Activated T-cell treated with anti-CD3 and anti-CD28 coated beads, Interleukin-2, amount 50 U/mL, for 4 hours (primary cell): ENCODE data around the gene ZNF831. TPM values are rescaled to one million over a fixed set of nuclear protein-coding genes. Genes with fewer than 3 reads are reported as not detected.

ENCODE experiments used
- ATAC-seq, 2 donors: fragments of 200-7000 bp; cut with Tn5 transposase; one replicate each; pipeline ENCODE4 v1.10.0; 2021
- DNase-seq: peaks from one replicate; pipeline ENCODE4 v3.0.0-alpha.2; 2020
- H3K27me3 Mint-ChIP-seq: one replicate; pipeline ENCODE4 v1.8.0; 2021; ENCODE audit warnings: low read depth, mixed read lengths
- H3K36me3 Mint-ChIP-seq: one replicate; pipeline ENCODE4 v1.8.0; 2022; ENCODE audit warnings: mixed read lengths; ENCODE audit not compliant: insufficient read depth
- H3K4me1 Mint-ChIP-seq: one replicate; pipeline ENCODE4 v1.8.0; 2021; ENCODE audit warnings: low read depth, mixed read lengths
- H3K4me3 Mint-ChIP-seq: one replicate; pipeline ENCODE4 v1.8.0; 2021; ENCODE audit warnings: mild to moderate bottlenecking, moderate library complexity, mixed read lengths
- H3K9me3 Mint-ChIP-seq: one replicate; pipeline ENCODE4 v1.8.0; 2021; ENCODE audit warnings: mixed read lengths
- total RNA-seq, 3 donors: library from RNA; stranded (reverse); gene quantifications; one replicate each; pipeline ENCODE4 v1.2.1, GENCODE V29; 2021

Gene ZNF831
- total RNA-seq, 3 donors from 2014 or later = 1.8 to 2.5 (median 2.2) TPM

DNA sequence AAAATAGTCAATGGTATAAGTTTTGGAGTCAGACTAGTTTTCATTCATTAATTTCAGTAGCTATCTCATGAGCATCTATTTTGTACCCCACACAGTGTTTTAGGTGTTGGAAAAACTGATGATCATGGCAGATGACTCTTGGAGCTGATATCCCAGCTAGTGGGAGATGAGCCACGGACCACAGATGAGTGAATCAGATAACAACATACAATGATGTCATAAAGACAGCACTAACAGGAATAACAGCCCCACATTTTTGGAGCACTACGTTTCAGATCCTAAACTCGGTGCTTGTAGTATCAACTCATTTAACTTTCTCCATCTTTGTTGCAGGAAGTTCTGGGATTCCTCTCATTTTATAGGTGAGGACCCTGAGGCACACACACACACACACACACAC, 69.0 kb downstream of the ZNF831 start:
- H3K27me3 Mint-ChIP-seq = no peaks in the 10 kb centered on the region
- H3K4me1 Mint-ChIP-seq = peaks cover 16% of the 10 kb centered on the region
- H3K36me3 Mint-ChIP-seq = peaks cover 37% of the 10 kb centered on the region
- H3K4me3 Mint-ChIP-seq = no peak overlapping the region
- DNase-seq (no peak), ATAC-seq (no peak)
- H3K9me3 Mint-ChIP-seq = peaks cover 3% of the 10 kb centered on the region

- no peaks in the 10 kb centered on the region for H3K27me3 Mint-ChIP-seq
- no peaks in the 10 kb centered on the region for H3K9me3 Mint-ChIP-seq
- H3K36me3 Mint-ChIP-seq = peaks cover 36% of the 10 kb centered on the region
- ATAC-seq (peak in 1 of 2 donors; percentile 32), DNase-seq (no peak)
- H3K4me3 Mint-ChIP-seq = no peak overlapping the region
- H3K4me1 Mint-ChIP-seq = peaks cover 16% of the 10 kb centered on the region
These were observed 71.6 kb downstream of the ZNF831 start for GRCh38 chr20:59235226-59235625.

DNA sequence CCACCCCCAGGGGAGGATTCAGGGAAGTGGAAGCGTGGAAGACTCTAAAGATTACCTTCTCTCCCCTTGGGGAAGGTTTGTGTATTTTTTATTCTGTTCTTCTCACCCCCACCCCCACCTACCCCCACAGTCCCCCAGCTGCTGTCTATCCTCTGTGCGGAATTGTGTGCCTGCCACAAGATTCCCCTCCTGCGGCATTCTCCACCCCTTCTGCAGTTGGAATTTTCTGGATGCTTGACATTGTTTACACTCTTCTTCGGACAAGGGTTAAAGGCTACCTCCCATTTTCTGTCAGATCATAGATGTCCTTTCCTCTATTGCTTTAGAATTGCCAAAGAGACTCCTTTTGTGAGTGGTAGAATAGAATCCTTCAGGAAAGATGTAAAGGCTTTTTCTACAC, 76.4 kb downstream of the ZNF831 start:
- H3K36me3 Mint-ChIP-seq = peaks cover 34% of the 10 kb centered on the region
- DNase-seq (no peak), ATAC-seq (no peak)
- H3K4me1 Mint-ChIP-seq = peaks cover 12% of the 10 kb centered on the region
- H3K4me3 Mint-ChIP-seq = no peak overlapping the region
- no peaks in the 10 kb centered on the region for H3K9me3 Mint-ChIP-seq
- H3K27me3 Mint-ChIP-seq = no peaks in the 10 kb centered on the region

- DNase-seq (no peak), ATAC-seq (peak; percentile 69 to 95)
- Mint-ChIP-seq H3K4me1 (peaks cover 10% of the 10 kb centered on the region), H3K36me3 (peaks cover 44% of the 10 kb centered on the region), H3K9me3 (no peaks in the 10 kb centered on the region), H3K4me3 (no peak overlapping the region), H3K27me3 (no peaks in the 10 kb centered on the region)
These were observed 79.3 kb downstream of the ZNF831 start for GRCh38 chr20:59242714-59243626.

DNA sequence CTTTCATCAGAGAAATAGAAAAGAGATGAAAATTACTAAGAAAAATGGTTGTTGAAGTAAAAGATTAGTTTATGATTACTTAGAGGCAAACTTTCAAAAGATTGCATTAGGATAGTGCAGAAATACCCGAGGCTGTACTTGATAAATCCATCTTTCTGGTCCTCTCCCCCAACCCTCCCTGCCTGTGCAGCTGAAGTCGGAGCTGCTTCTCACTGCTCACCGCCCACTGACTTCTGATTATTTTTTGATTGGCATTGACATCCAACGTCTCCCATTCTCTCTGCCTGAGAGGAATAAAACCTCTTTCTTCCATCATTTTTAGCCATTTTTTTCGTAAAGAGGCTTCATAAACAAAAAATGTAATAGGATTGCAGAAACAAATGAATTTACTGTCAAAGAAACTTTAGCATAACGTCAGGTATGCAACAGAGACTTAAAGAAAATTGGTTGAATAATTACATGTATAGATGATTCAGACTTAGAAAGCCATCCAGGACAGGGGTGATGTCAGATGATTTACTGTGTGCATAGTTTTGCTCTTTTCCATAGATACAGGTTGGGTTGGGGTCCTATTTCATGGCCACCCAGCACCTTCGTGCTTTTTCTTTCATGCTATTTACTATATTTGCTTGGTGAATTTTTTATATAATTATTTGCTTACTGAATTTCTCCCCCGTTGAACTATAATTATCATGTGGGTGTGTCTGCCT, 83.2 kb downstream of the ZNF831 start:
- H3K4me1 Mint-ChIP-seq = peaks cover 18% of the 10 kb centered on the region
- DNase-seq (no peak), ATAC-seq (no peak)
- peaks cover 47% of the 10 kb centered on the region for H3K36me3 Mint-ChIP-seq
- H3K4me3 Mint-ChIP-seq = no peak overlapping the region
- H3K9me3 Mint-ChIP-seq = peaks cover 9% of the 10 kb centered on the region
- H3K27me3 Mint-ChIP-seq = no peaks in the 10 kb centered on the region

GRCh38 chr20:59247731-59248684, 84.4 kb downstream of the ZNF831 start:
- Mint-ChIP-seq H3K4me3 (no peak overlapping the region), H3K27me3 (no peaks in the 10 kb centered on the region), H3K9me3 (peaks cover 13% of the 10 kb centered on the region), H3K36me3 (peaks cover 50% of the 10 kb centered on the region), H3K4me1 (peaks cover 25% of the 10 kb centered on the region)
- no peak for DNase-seq
- ATAC-seq = no peak

GRCh38 chr20:59250293-59250692, 86.7 kb downstream of the ZNF831 start:
- Mint-ChIP-seq H3K36me3 (peaks cover 47% of the 10 kb centered on the region), H3K9me3 (peaks cover 13% of the 10 kb centered on the region), H3K4me1 (peaks cover 46% of the 10 kb centered on the region), H3K4me3 (no peak overlapping the region), H3K27me3 (no peaks in the 10 kb centered on the region)
- DNase-seq = no peak
- no peak for ATAC-seq

- Mint-ChIP-seq H3K4me1 (peaks cover 57% of the 10 kb centered on the region), H3K27me3 (no peaks in the 10 kb centered on the region), H3K36me3 (peaks cover 32% of the 10 kb centered on the region), H3K4me3 (peak overlapping the region; percentile 31), H3K9me3 (peaks cover 13% of the 10 kb centered on the region)
- peak; percentile 47 to 59 for ATAC-seq
- no peak for DNase-seq
These were observed 89.7 kb downstream of the ZNF831 start for GRCh38 chr20:59253325-59253724.

- peaks cover 13% of the 10 kb centered on the region for H3K9me3 Mint-ChIP-seq
- peak overlapping the region; percentile 2 for H3K4me3 Mint-ChIP-seq
- no peaks in the 10 kb centered on the region for H3K27me3 Mint-ChIP-seq
- H3K36me3 Mint-ChIP-seq = peaks cover 31% of the 10 kb centered on the region
- peaks cover 62% of the 10 kb centered on the region for H3K4me1 Mint-ChIP-seq
- DNase-seq = no peak
- peak; percentile 65 to 69 for ATAC-seq
These were observed 90.2 kb downstream of the ZNF831 start for GRCh38 chr20:59253779-59254319.

DNA sequence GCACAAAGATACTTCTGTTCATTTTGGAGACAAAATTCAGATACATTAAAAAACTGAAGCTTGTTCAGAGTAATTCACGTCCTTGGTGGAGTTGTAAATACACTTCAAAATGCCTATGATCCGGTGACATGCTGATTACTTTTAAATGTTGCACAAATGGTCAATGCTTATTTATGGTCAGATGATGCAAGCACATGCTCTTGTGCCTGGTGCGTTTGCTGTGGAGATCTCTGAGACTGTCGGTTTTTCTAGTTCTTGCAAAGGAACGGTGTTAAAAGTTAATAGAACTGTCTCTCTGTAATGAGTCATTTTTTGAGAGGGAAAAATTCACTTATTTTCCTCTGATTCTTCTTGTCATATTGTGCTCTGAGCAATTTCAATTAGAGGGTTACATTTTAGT, 91.6 kb downstream of the ZNF831 start:
- ATAC-seq (no peak), DNase-seq (no peak)
- peaks cover 13% of the 10 kb centered on the region for H3K9me3 Mint-ChIP-seq
- H3K27me3 Mint-ChIP-seq = no peaks in the 10 kb centered on the region
- H3K4me1 Mint-ChIP-seq = peaks cover 68% of the 10 kb centered on the region
- no peak overlapping the region for H3K4me3 Mint-ChIP-seq
- peaks cover 21% of the 10 kb centered on the region for H3K36me3 Mint-ChIP-seq

- Mint-ChIP-seq H3K9me3 (no peaks in the 10 kb centered on the region), H3K4me1 (peaks cover 48% of the 10 kb centered on the region), H3K36me3 (peaks cover 3% of the 10 kb centered on the region), H3K27me3 (no peaks in the 10 kb centered on the region), H3K4me3 (peak overlapping the region; percentile 30)
- ATAC-seq (peak; percentile 42 to 59), DNase-seq (no peak)
These were observed 94.6 kb downstream of the ZNF831 start for GRCh38 chr20:59258221-59258621.

- Mint-ChIP-seq H3K4me3 (no peak overlapping the region), H3K4me1 (peaks cover 30% of the 10 kb centered on the region), H3K36me3 (peaks cover 3% of the 10 kb centered on the region), H3K27me3 (no peaks in the 10 kb centered on the region), H3K9me3 (no peaks in the 10 kb centered on the region)
- DNase-seq = no peak
- ATAC-seq = no peak
These were observed 96.3 kb downstream of the ZNF831 start for GRCh38 chr20:59259946-59260345.

DNA sequence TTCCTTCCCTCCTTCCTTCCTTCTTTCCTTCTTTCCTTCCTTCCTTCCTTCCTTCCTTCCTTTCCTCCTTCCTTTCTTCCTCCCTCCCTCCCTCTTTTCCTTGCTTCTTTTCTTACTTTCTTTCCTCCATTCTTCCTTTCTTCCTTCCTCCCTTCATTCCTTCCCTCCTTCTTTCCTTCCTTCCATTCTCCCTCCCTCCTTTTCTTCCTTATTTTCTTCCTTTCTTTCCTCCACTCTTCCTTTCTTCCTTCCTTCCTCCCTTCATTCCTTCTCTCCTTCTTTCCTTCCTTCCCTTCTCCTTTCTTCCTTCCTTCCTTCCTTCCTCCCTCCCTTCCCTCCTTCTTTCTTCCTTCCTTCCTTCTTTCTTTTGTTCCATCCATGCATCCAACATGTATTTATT, 101.7 kb downstream of the ZNF831 start:
- no peak for DNase-seq
- H3K9me3 Mint-ChIP-seq = no peaks in the 10 kb centered on the region
- H3K4me1 Mint-ChIP-seq = peaks cover 9% of the 10 kb centered on the region
- no peak for ATAC-seq
- no peaks in the 10 kb centered on the region for H3K36me3 Mint-ChIP-seq
- no peak overlapping the region for H3K4me3 Mint-ChIP-seq
- peaks cover 9% of the 10 kb centered on the region for H3K27me3 Mint-ChIP-seq

DNA sequence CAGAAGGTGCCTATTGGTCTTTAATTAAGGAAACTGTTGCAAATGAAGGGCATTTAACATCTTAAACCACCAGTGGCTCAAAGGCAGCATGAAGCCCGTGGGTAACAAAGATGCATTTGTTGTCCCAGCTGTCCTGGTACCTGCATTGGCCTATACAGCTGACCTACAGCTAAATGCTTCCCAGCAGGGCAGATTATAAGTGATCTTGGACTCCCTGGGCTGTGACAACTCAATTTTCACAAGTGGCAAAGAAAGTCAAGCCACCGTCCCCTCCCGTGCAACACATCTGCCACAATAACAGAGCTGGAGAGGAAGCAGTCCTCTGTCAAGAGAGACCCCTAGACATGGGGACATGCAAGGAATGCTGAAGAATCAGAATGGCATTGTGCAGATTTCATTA, 105.2 kb downstream of the ZNF831 start:
- Mint-ChIP-seq H3K4me3 (no peak overlapping the region), H3K36me3 (no peaks in the 10 kb centered on the region), H3K4me1 (peaks cover 14% of the 10 kb centered on the region), H3K27me3 (peaks cover 9% of the 10 kb centered on the region), H3K9me3 (no peaks in the 10 kb centered on the region)
- DNase-seq (no peak), ATAC-seq (no peak)
